Loucy (cell line): ENCODE data around the gene IRGC.
"Not testable (repeated sequence)": the region's sequence is repeated elsewhere in the genome, so short reads cannot be mapped to it uniquely, and the experiment has no call there.

Experiments used
- EZH2phosphoT487 ChIP-seq: fragments of 200-600 bp; IDR thresholded peaks from 2 replicates; pipeline ENCODE4 v1.6.1; 2018; ENCODE audit warnings: antibody characterized with exemption, mild to moderate bottlenecking, moderate library complexity, borderline replicate concordance
- TF ChIP-seq, protein P1 (sequence below): fragments of 200-600 bp; sonication (generic); conservative IDR thresholded peaks from 2 replicates; pipeline ENCODE4 v1.5.1; 2014; ENCODE audit warnings: mild to moderate bottlenecking, antibody characterized with exemption, low read length

DNA sequence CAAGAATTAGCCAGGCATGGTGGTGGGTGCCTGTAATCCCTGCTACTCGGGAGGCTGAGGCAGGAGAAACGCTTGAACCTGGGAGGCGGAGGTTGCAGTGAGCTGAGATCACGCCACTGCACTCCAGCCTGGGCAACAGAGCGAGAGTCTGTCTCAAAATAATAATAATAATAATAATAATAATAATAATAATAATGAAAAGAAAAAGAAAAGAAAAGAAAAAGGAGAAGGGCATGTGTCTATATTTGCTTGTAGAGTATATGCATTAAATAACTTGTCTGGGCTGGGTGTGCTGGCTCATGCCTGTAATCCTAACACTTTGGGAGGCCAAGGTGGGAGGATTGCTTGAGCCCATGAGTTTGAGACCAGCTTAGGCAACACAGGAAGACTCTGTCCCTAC is 33.6 kb upstream of the IRGC start:
- TF ChIP-seq, protein P1, sequence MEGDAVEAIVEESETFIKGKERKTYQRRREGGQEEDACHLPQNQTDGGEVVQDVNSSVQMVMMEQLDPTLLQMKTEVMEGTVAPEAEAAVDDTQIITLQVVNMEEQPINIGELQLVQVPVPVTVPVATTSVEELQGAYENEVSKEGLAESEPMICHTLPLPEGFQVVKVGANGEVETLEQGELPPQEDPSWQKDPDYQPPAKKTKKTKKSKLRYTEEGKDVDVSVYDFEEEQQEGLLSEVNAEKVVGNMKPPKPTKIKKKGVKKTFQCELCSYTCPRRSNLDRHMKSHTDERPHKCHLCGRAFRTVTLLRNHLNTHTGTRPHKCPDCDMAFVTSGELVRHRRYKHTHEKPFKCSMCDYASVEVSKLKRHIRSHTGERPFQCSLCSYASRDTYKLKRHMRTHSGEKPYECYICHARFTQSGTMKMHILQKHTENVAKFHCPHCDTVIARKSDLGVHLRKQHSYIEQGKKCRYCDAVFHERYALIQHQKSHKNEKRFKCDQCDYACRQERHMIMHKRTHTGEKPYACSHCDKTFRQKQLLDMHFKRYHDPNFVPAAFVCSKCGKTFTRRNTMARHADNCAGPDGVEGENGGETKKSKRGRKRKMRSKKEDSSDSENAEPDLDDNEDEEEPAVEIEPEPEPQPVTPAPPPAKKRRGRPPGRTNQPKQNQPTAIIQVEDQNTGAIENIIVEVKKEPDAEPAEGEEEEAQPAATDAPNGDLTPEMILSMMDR = not testable (repeated sequence)
- TF ChIP-seq EZH2phosphoT487 = not testable (repeated sequence)
